Central memory CD8-positive, alpha-beta T cell (primary cell): Measurements from ENCODE around the gene HEMGN.

Source experiments
- ATAC-seq: fragments of 150-1000 bp; cut with Tn5 transposase; replicated peaks from 2 replicates; pipeline ENCODE4 v1.10.0; 2022; ENCODE audit warnings: mild to moderate bottlenecking, moderate FRiP score, moderate number of reproducible peaks; ENCODE audit not compliant: poor library complexity, severe bottlenecking; ENCODE audit errors: extremely low read depth
- DNase-seq, 2 donors: peaks; one replicate each; pipeline ENCODE4 v3.0.0; 2021; ENCODE audit warnings: low spot score in 2 of 2
- H3K27ac Mint-ChIP-seq: one replicate; pipeline ENCODE4 v1.8.0; 2022; ENCODE audit warnings: low read depth, mild to moderate bottlenecking, moderate library complexity, mixed read lengths
- H3K27me3 Mint-ChIP-seq: one replicate; pipeline ENCODE4 v1.8.0; 2022; ENCODE audit warnings: mixed read lengths
- H3K36me3 Mint-ChIP-seq: one replicate; pipeline ENCODE4 v1.8.0; 2022; ENCODE audit warnings: mild to moderate bottlenecking, moderate library complexity, mixed read lengths; ENCODE audit not compliant: insufficient read depth
- H3K4me1 Mint-ChIP-seq: one replicate; pipeline ENCODE4 v1.8.0; 2022; ENCODE audit warnings: mixed read lengths
- H3K4me3 Mint-ChIP-seq: one replicate; pipeline ENCODE4 v1.8.0; 2022; ENCODE audit warnings: mild to moderate bottlenecking, moderate library complexity, mixed read lengths
- H3K9me3 Mint-ChIP-seq: one replicate; pipeline ENCODE4 v1.8.0; 2022; ENCODE audit warnings: mixed read lengths

Gene HEMGN

DNA sequence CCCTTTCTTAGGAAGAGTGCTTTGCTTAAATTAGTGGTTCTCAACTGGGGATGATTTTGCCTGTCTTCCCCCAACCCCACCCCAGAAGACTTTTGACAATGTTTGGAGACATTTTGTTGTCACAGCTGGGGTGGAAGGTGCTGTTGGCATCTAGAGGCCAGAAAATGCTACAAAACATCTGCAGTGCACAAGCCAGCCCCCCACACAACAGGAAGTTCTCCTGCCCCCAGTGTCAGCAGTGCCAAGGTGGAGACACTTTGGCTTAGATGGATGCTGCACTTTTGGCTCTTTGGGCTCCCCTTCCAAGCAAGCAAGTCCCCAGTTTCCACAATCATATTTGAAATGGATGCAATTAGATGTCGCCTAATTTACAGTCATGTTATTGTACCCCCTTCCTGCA is 2.7 kb downstream of the HEMGN start:
- Mint-ChIP-seq H3K27me3 (no peaks in the 10 kb centered on the region), H3K4me1 (peaks cover 30% of the 10 kb centered on the region), H3K4me3 (no peak overlapping the region), H3K9me3 (no peaks in the 10 kb centered on the region), H3K27ac (no peak overlapping the region), H3K36me3 (no peaks in the 10 kb centered on the region)
- ATAC-seq (no peak), DNase-seq (no peak)

DNA sequence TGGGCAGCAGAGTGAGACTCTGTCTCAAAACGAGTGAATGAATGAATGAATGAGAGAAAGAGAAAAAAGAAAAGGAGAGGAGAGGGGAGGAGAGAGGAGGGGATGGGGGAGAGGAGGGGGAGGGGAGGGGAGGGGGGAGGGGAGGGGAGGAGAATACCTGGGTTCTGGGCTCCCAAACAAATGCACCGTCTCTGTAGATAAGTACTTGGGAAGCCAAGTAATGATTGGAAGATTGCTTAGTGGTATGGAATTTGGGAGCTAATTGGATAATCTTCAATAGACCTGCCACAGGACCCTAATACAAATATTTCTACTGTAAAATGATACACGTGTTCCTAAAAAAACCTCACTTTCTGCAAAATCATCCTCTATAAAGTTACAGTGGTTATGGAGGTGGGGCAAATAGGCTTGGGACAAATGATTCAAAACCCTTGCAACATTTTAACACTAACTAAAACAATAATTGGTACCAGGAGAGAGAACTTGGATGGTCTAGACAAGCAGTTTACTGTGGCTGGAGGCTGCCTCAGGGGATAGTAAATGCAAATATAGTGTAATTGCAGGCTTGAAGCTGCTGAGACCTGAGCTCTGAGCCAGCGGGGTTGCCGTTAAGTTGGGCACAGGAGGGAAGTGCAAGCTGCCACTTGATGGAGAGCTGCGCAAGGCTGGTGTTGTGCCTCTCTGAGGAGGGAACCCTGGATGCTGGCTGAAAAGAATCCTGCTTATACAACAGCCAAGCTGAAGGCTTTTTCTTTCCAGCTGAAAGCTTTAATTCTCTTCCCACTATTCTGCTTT is 3.5 kb downstream of the HEMGN start:
- no peaks in the 10 kb centered on the region for H3K27me3 Mint-ChIP-seq
- DNase-seq (no peak), ATAC-seq (no peak)
- no peaks in the 10 kb centered on the region for H3K9me3 Mint-ChIP-seq
- H3K27ac Mint-ChIP-seq = no peak overlapping the region
- no peak overlapping the region for H3K4me3 Mint-ChIP-seq
- no peaks in the 10 kb centered on the region for H3K36me3 Mint-ChIP-seq
- peaks cover 33% of the 10 kb centered on the region for H3K4me1 Mint-ChIP-seq

- no peaks in the 10 kb centered on the region for H3K36me3 Mint-ChIP-seq
- H3K4me1 Mint-ChIP-seq = peaks cover 28% of the 10 kb centered on the region
- H3K27ac Mint-ChIP-seq = no peak overlapping the region
- H3K4me3 Mint-ChIP-seq = no peak overlapping the region
- no peaks in the 10 kb centered on the region for H3K27me3 Mint-ChIP-seq
- ATAC-seq = no peak
- DNase-seq = no peak
- no peaks in the 10 kb centered on the region for H3K9me3 Mint-ChIP-seq
Measured at GRCh38 chr9:97933297-97933998, 4.5 kb downstream of the HEMGN start.

GRCh38 chr9:97930972-97931371 is 7.0 kb downstream of the HEMGN start:
- DNase-seq = no peak
- H3K4me1 Mint-ChIP-seq = peaks cover 18% of the 10 kb centered on the region
- no peak for ATAC-seq
- no peaks in the 10 kb centered on the region for H3K36me3 Mint-ChIP-seq
- peak overlapping the region; percentile 85 for H3K27ac Mint-ChIP-seq
- peak overlapping the region; percentile 35 for H3K4me3 Mint-ChIP-seq
- H3K27me3 Mint-ChIP-seq = no peaks in the 10 kb centered on the region
- no peaks in the 10 kb centered on the region for H3K9me3 Mint-ChIP-seq

- no peaks in the 10 kb centered on the region for H3K36me3 Mint-ChIP-seq
- H3K4me1 Mint-ChIP-seq = peaks cover 21% of the 10 kb centered on the region
- no peak overlapping the region for H3K4me3 Mint-ChIP-seq
- DNase-seq (no peak), ATAC-seq (no peak)
- no peak overlapping the region for H3K27ac Mint-ChIP-seq
- no peaks in the 10 kb centered on the region for H3K27me3 Mint-ChIP-seq
- no peaks in the 10 kb centered on the region for H3K9me3 Mint-ChIP-seq
Measured at GRCh38 chr9:97928986-97929604, 8.9 kb downstream of the HEMGN start.

- H3K9me3 Mint-ChIP-seq = no peaks in the 10 kb centered on the region
- H3K27ac Mint-ChIP-seq = no peak overlapping the region
- H3K36me3 Mint-ChIP-seq = peaks cover 21% of the 10 kb centered on the region
- H3K4me3 Mint-ChIP-seq = no peak overlapping the region
- no peak for ATAC-seq
- no peaks in the 10 kb centered on the region for H3K27me3 Mint-ChIP-seq
- DNase-seq = no peak
- H3K4me1 Mint-ChIP-seq = peaks cover 39% of the 10 kb centered on the region
Measured at GRCh38 chr9:97925497-97926334, 12.3 kb downstream of the HEMGN start.

DNA sequence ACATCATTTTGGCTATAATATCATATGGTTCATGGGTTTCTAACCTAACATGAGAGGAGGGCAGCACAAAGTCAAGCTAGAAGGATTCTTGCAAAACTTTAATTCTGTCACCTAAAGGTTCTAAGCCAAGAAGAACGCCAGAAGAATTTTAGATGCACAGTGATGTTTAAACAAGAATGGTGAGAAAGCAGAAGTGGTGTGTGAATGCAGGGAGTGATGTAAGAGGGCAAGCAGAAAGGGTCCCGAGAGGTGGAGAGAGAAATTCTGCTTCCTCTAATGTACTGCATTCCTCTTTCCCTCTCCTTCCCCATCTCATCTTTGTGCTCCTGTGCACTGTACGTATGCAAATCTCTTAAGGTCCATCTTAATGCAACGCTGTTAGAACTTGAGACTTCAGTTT is 13.6 kb downstream of the HEMGN start:
- DNase-seq (no peak), ATAC-seq (no peak)
- H3K4me3 Mint-ChIP-seq = no peak overlapping the region
- H3K27me3 Mint-ChIP-seq = no peaks in the 10 kb centered on the region
- peaks cover 24% of the 10 kb centered on the region for H3K36me3 Mint-ChIP-seq
- H3K4me1 Mint-ChIP-seq = peaks cover 42% of the 10 kb centered on the region
- no peak overlapping the region for H3K27ac Mint-ChIP-seq
- no peaks in the 10 kb centered on the region for H3K9me3 Mint-ChIP-seq

- peak; percentile 15 for ATAC-seq
- Mint-ChIP-seq H3K4me3 (peak overlapping the region; percentile 86), H3K36me3 (peaks cover 24% of the 10 kb centered on the region), H3K27ac (peak overlapping the region; percentile 99), H3K27me3 (no peaks in the 10 kb centered on the region), H3K4me1 (peaks cover 50% of the 10 kb centered on the region), H3K9me3 (no peaks in the 10 kb centered on the region)
- peak; percentile 49 to 71 for DNase-seq
Measured at GRCh38 chr9:97923529-97924108, 14.4 kb downstream of the HEMGN start.

- Mint-ChIP-seq H3K9me3 (no peaks in the 10 kb centered on the region), H3K27ac (peak within 1 kb of the TSS; percentile 99), H3K27me3 (no peaks in the 10 kb centered on the region), H3K36me3 (peaks cover 24% of the 10 kb centered on the region), H3K4me3 (peak within 1 kb of the TSS; percentile 86), H3K4me1 (peaks cover 55% of the 10 kb centered on the region)
- peak; percentile 97 to 98 for DNase-seq
- ATAC-seq = peak; percentile 76
Measured at GRCh38 chr9:97921959-97922724, 15.8 kb downstream of the HEMGN start, which contains the start of gene TRMO. TSS of gene TRMO (minus strand) at chr9:97922500. CDS start at chr9:97922493, 7 bp downstream.

GRCh38 chr9:97919217-97919813 is 18.7 kb downstream of the HEMGN start:
- H3K27me3 Mint-ChIP-seq = no peaks in the 10 kb centered on the region
- DNase-seq (no peak), ATAC-seq (no peak)
- H3K36me3 Mint-ChIP-seq = peaks cover 41% of the 10 kb centered on the region
- peak overlapping the region; percentile 86 for H3K4me3 Mint-ChIP-seq
- H3K4me1 Mint-ChIP-seq = peaks cover 59% of the 10 kb centered on the region
- H3K9me3 Mint-ChIP-seq = no peaks in the 10 kb centered on the region
- peak overlapping the region; percentile 99 for H3K27ac Mint-ChIP-seq

DNA sequence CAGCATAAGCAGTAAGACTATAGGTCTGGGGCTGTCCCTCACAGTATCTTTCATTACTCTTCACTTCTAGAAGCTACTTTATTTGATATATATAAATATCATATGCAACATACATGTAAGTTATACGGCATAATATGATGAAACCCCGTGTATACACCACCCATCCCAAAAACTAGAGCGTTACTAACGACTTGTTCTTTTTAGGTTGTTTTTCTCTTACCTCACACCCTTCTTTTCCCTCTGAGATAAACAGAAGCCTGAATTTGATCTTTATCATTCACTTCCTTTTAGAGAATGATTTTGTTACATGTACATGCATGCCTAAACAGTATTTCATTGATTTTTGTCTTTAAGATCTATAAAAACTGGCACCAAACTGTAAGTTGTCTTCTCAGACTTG is 19.4 kb downstream of the HEMGN start:
- Mint-ChIP-seq H3K27ac (peak overlapping the region; percentile 99), H3K27me3 (no peaks in the 10 kb centered on the region), H3K4me3 (peak overlapping the region; percentile 86), H3K36me3 (peaks cover 45% of the 10 kb centered on the region), H3K9me3 (no peaks in the 10 kb centered on the region), H3K4me1 (peaks cover 52% of the 10 kb centered on the region)
- ATAC-seq (no peak), DNase-seq (no peak)
